Measurements from ENCODE around the gene HMCN1. TPM values are rescaled to one million over a fixed set of nuclear protein-coding genes. Genes with fewer than 3 reads are reported as not detected.

The HMCN1 gene
- total RNA-seq, 1 experiment from 2014 or later, result 0.31 TPM

DNA sequence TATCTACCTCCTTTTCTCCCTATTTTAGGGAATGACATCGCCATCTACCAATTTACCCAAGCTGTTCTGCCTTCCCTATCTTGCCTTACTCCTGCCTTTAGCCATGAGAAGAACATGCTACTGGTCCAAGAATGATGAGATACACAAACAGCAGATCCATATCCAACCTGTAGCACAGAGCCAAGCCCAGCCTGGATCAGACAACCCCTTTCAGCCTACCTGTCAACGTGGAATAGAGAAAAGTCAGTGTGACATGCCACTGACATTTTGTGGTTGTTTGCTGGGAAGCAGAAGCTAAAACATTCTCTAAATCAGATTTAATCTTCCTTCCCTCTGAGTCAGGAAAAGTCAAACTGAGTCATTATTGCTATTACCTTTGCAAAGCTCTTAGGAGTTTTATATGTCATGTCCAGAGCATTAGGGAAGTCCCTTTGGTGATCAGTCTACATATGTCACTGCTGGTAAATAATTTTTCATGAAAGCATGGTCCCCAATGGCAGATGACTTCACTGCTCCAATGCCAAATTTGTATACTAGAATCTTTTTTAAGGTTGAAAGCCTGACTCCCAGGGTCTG, 497.8 kb downstream of the HMCN1 start:
- H3K9me3 ChIP-seq (ENCODE audit: insufficient read depth, low read depth), result no peaks in the 10 kb centered on the region
- CTCF ChIA-PET, result interaction anchor here (0.5 kb wide), 1 partner anchor 454 kb away, joined by 3 read pairs; no protein-coding TSS in a partner anchor
- no TSS peak for BruUV-seq (replicated peaks)

DNA sequence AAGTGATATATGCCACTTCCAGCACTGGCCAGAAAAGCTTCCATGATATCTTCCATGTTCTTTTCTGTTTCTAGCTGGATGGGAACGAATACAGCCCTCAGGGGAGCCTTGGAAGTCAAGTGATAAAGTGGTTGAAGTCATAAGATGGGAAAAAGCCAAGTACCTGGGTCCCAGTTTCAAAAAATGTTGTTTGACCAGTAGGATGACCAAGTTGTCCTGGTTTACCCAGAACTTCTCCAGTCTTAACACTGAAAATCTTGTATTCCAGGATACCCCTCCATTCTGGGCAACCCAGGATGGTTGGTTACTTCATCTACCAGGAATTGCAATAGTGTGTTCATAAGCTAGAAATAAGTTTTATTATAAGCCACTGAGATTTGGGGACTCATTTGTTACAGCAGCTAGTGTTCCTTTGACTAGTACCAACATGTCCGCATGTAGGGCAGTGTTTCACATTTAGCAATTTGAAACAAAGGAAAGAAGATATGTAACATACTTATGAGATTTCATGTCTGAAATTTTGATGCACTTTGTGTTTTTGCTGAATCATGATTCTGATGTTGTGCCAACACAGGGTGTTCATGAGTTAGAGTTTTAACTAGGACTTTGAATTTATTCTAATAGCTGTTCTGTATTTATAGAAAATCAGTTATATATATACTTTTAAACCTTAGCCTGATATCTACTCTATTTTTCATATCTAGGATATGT, 500.9 kb downstream of the HMCN1 start:
- Histone ChIP-seq H3F3A (ENCODE audit: insufficient read depth, low read depth) (no peaks in the 10 kb centered on the region; the same call in 1 of the 2 replicates), H3K4me1 (replicated peaks; ENCODE audit: insufficient read depth) (peaks cover 16% of the 10 kb centered on the region), H3K4me2 (no peak overlapping the region), H3K9me2 (ENCODE audit: insufficient read depth) (0 out of 2 replicates have a peak, but pooled peaks cover 4% of the 10 kb centered on the region), H2AFZ (no peak overlapping the region), H3K36me3 (ENCODE audit: low read depth) (no peaks in the 10 kb centered on the region), H3K79me2 (ENCODE audit: low read depth) (no peaks in the 10 kb centered on the region), H3K9me3 (ENCODE audit: insufficient read depth, low read depth) (no peaks in the 10 kb centered on the region), H4K20me1 (ENCODE audit: insufficient read depth) (no peaks in the 10 kb centered on the region), H3K4me3 (no peak overlapping the region), H3K27ac (no peak overlapping the region), H3K27me3 (ENCODE audit: insufficient read depth, low read depth) (no peaks in the 10 kb centered on the region)
- ChIA-PET POLR2A (ENCODE audit: unreplicated experiment) (interaction anchor here (0.6 kb wide), 1 partner anchor 176 kb away, joined by 3 read pairs; no protein-coding TSS in a partner anchor), CTCF (no interaction called here)
- intact Hi-C loops (cut with micrococcal nuclease; ENCODE audit: unreplicated experiment), result loop anchor here (10.0 kb wide), 1 partner anchor 920 kb away; the partner anchor contains the start of gene IVNS1ABP
- no TSS peak for BruUV-seq (replicated peaks)
- TF ChIP-seq, protein P1, sequence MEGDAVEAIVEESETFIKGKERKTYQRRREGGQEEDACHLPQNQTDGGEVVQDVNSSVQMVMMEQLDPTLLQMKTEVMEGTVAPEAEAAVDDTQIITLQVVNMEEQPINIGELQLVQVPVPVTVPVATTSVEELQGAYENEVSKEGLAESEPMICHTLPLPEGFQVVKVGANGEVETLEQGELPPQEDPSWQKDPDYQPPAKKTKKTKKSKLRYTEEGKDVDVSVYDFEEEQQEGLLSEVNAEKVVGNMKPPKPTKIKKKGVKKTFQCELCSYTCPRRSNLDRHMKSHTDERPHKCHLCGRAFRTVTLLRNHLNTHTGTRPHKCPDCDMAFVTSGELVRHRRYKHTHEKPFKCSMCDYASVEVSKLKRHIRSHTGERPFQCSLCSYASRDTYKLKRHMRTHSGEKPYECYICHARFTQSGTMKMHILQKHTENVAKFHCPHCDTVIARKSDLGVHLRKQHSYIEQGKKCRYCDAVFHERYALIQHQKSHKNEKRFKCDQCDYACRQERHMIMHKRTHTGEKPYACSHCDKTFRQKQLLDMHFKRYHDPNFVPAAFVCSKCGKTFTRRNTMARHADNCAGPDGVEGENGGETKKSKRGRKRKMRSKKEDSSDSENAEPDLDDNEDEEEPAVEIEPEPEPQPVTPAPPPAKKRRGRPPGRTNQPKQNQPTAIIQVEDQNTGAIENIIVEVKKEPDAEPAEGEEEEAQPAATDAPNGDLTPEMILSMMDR (conservative IDR thresholded peaks at IDR 0.05), result no peak
- no peak for TF ChIP-seq EZH2 (IDR thresholded peaks at IDR 0.05; ENCODE audit: low read depth)
- DNase-seq, result no peak

More for the DNA sequence above, 497.8 kb downstream of the HMCN1 start:
- Histone ChIP-seq H4K20me1 (ENCODE audit: insufficient read depth) (no peaks in the 10 kb centered on the region), H3K79me2 (ENCODE audit: low read depth) (no peaks in the 10 kb centered on the region), H3K36me3 (ENCODE audit: low read depth) (no peaks in the 10 kb centered on the region), H3F3A (ENCODE audit: insufficient read depth, low read depth) (no peaks in the 10 kb centered on the region; the same call in 1 of the 2 replicates), H3K27me3 (ENCODE audit: insufficient read depth, low read depth) (no peaks in the 10 kb centered on the region), H3K4me3 (no peak overlapping the region), H3K9me2 (ENCODE audit: insufficient read depth) (0 out of 2 replicates have a peak, but pooled peaks cover 4% of the 10 kb centered on the region), H3K27ac (no peak overlapping the region), H3K4me1 (replicated peaks; ENCODE audit: insufficient read depth) (peaks cover 11% of the 10 kb centered on the region), H2AFZ (no peak overlapping the region), H3K4me2 (no peak overlapping the region)
- intact Hi-C loops (cut with micrococcal nuclease; ENCODE audit: unreplicated experiment), result loop anchor here (10.0 kb wide), 1 partner anchor 917 kb away; the partner anchor contains the start of gene IVNS1ABP
- DNase-seq, result no peak
- TF ChIP-seq, protein P1 (conservative IDR thresholded peaks at IDR 0.05), result no peak
- no peak for TF ChIP-seq EZH2 (IDR thresholded peaks at IDR 0.05; ENCODE audit: low read depth)
- POLR2A ChIA-PET (ENCODE audit: unreplicated experiment), result no interaction called here

DNA sequence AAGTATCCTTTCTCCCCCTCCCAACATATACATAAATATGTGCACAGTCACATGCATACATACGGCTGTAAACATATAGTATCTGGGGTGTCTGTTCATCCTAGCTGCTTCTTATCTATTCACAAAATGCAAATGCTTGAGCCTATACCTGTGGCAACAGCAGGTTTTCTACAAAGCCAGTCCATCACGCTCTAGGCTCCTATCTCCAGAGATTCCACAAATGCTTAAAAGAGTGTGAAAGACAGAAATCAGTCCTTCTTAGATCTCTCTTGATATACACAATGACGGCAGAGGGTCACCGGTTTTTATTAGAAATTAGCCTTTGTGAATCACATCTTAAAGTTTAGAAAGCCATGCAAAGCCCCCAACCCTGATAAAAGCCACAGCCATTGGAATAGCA, 501.5 kb downstream of the HMCN1 start:
- no peak for DNase-seq
- TF ChIP-seq, protein P1 (conservative IDR thresholded peaks at IDR 0.05), result no peak
- TF ChIP-seq EZH2 (IDR thresholded peaks at IDR 0.05; ENCODE audit: low read depth), result no peak
- Histone ChIP-seq H3K27ac (no peak overlapping the region), H3K79me2 (ENCODE audit: low read depth) (no peaks in the 10 kb centered on the region), H3K4me2 (no peak overlapping the region), H3K4me3 (no peak overlapping the region), H3K27me3 (ENCODE audit: insufficient read depth, low read depth) (no peaks in the 10 kb centered on the region), H3K9me2 (ENCODE audit: insufficient read depth) (0 out of 2 replicates have a peak, but pooled peaks cover 4% of the 10 kb centered on the region), H3K36me3 (ENCODE audit: low read depth) (no peaks in the 10 kb centered on the region), H3K9me3 (ENCODE audit: insufficient read depth, low read depth) (no peaks in the 10 kb centered on the region), H2AFZ (no peak overlapping the region), H3F3A (ENCODE audit: insufficient read depth, low read depth) (no peaks in the 10 kb centered on the region; the same call in 1 of the 2 replicates), H4K20me1 (ENCODE audit: insufficient read depth) (no peaks in the 10 kb centered on the region), H3K4me1 (replicated peaks; ENCODE audit: insufficient read depth) (peaks cover 16% of the 10 kb centered on the region)
- no TSS peak for BruUV-seq (replicated peaks)
- ChIA-PET CTCF (no interaction called here), POLR2A (ENCODE audit: unreplicated experiment) (no interaction called here)
- intact Hi-C loops (cut with micrococcal nuclease; ENCODE audit: unreplicated experiment), result loop anchor here (10.0 kb wide), 1 partner anchor 921 kb away; the partner anchor contains the start of gene IVNS1ABP
